PC-3 (cell line): ENCODE data around the gene BACH2. TPM values are rescaled to one million over a fixed set of nuclear protein-coding genes. Genes with fewer than 3 reads are reported as not detected.

Source experiments
- ATAC-seq: fragments of 200-7000 bp; cut with Tn5 transposase; 2 replicates; pipeline ENCODE4 v1.9.1; 2020; ENCODE audit warnings: mild to moderate bottlenecking, moderate library complexity
- BruUV-seq: library from RNA; stranded (reverse); fragments of 400-500 nt; replicated peaks from 2 replicates; lab custom pipeline; 2021; lab: Mats Ljungman, UMichigan
- CTCF ChIA-PET: fragments of 300-600 bp; sonication (Branson Sonifier 250); formaldehyde crosslinking; loops from one replicate; lab custom pipeline; 2022; ENCODE audit warnings: antibody characterized with exemption; lab: Charles Lee
- POLR2A ChIA-PET: fragments of 300-600 bp; sonication (Branson Sonifier 250); formaldehyde crosslinking; loops from one replicate; lab custom pipeline; 2022; ENCODE audit warnings: antibody characterized with exemption; ENCODE audit not compliant: unreplicated experiment; lab: Charles Lee
- DNase-seq: peaks from one replicate; pipeline ENCODE4 v3.0.0-alpha.2; 2015
- H2AFZ ChIP-seq: fragments of 300-600 bp; sonication (generic); 2 replicates; pipeline ENCODE4 v1.6.0; 2016; ENCODE audit warnings: antibody characterized with exemption, low read length
- H3F3A ChIP-seq: fragments of 300-600 bp; sonication (generic); one replicate; pipeline ENCODE4 v1.6.0; 2017; ENCODE audit warnings: antibody characterized with exemption, low read length, control low read depth, mild to moderate bottlenecking; ENCODE audit not compliant: unreplicated experiment
- H3K27ac ChIP-seq: fragments of 300-600 bp; sonication (generic); 2 replicates; pipeline ENCODE4 v1.5.1; 2016; ENCODE audit warnings: mild to moderate bottlenecking, low read length
- H3K27me3 ChIP-seq: fragments of 300-600 bp; sonication (generic); 2 replicates; pipeline ENCODE4 v1.6.1; 2016; ENCODE audit warnings: low read length, mixed read lengths
- H3K36me3 ChIP-seq: fragments of 300-600 bp; sonication (generic); 2 replicates; pipeline ENCODE4 v1.6.1; 2016; ENCODE audit warnings: low read depth, mixed run types, low read length, mixed read lengths
- H3K4me1 ChIP-seq: fragments of 300-600 bp; sonication (generic); 2 replicates; pipeline ENCODE4 v1.5.1; 2016; ENCODE audit warnings: low read length; ENCODE audit not compliant: insufficient read depth
- H3K4me2 ChIP-seq: fragments of 300-600 bp; sonication (generic); 2 replicates; pipeline ENCODE4 v1.6.0; 2016; ENCODE audit warnings: low read length
- H3K4me3 ChIP-seq: fragments of 300-600 bp; sonication (generic); 2 replicates; pipeline ENCODE4 v1.5.1; 2016; ENCODE audit warnings: mild to moderate bottlenecking, low read length, mixed read lengths
- H3K79me2 ChIP-seq: fragments of 300-600 bp; sonication (generic); 2 replicates; pipeline ENCODE4 v1.6.1; 2017; ENCODE audit warnings: low read length, mixed read lengths
- H3K9ac ChIP-seq: fragments of 300-600 bp; sonication (generic); 2 replicates; pipeline ENCODE4 v1.6.0; 2016; ENCODE audit warnings: mild to moderate bottlenecking, low read length
- H3K9me2 ChIP-seq: fragments of 300-600 bp; sonication (generic); replicated peaks from 2 replicates; pipeline ENCODE4 v1.6.1; 2016; ENCODE audit warnings: mixed run types, low read length, mixed read lengths
- H3K9me3 ChIP-seq: fragments of 300-600 bp; sonication (generic); 2 replicates; pipeline ENCODE4 v1.6.1; 2016; ENCODE audit warnings: low read length, mixed read lengths
- H4K20me1 ChIP-seq: fragments of 300-600 bp; sonication (generic); 2 replicates; pipeline ENCODE4 v1.6.1; 2016; ENCODE audit warnings: low read length, mixed read lengths
- EZH2 ChIP-seq: fragments of 300-600 bp; sonication (generic); IDR thresholded peaks from one replicate; pipeline ENCODE4 v1.6.1; 2017; ENCODE audit warnings: antibody characterized with exemption, mild to moderate bottlenecking, low read length; ENCODE audit not compliant: unreplicated experiment
- EZH2phosphoT487 ChIP-seq: fragments of 300-600 bp; sonication (generic); IDR thresholded peaks from 2 replicates; pipeline ENCODE4 v1.6.1; 2018; ENCODE audit warnings: mild to moderate bottlenecking, antibody characterized with exemption, low read length, borderline replicate concordance
- intact Hi-C: fragments of 100-400 bp; cut with micrococcal nuclease; formaldehyde crosslinking; loops from 2 replicates; pipeline ENCODE4 v1.9.0; 2023
- total RNA-seq: library from RNA; depleted of rRNA; stranded (reverse); fragments of >200 nt; gene quantifications from 2 replicates; pipeline ENCODE4 v1.2.3, GENCODE V29; 2014
- TF ChIP-seq, protein P1 (sequence below): fragments of 300-600 bp; sonication (generic); conservative IDR thresholded peaks from 2 replicates; pipeline ENCODE4 v1.5.1; 2017; ENCODE audit warnings: antibody characterized with exemption, low read depth, mild to moderate bottlenecking, low read length

The BACH2 gene
- total RNA-seq, 1 experiment from 2014 or later: 7.0 TPM

DNA sequence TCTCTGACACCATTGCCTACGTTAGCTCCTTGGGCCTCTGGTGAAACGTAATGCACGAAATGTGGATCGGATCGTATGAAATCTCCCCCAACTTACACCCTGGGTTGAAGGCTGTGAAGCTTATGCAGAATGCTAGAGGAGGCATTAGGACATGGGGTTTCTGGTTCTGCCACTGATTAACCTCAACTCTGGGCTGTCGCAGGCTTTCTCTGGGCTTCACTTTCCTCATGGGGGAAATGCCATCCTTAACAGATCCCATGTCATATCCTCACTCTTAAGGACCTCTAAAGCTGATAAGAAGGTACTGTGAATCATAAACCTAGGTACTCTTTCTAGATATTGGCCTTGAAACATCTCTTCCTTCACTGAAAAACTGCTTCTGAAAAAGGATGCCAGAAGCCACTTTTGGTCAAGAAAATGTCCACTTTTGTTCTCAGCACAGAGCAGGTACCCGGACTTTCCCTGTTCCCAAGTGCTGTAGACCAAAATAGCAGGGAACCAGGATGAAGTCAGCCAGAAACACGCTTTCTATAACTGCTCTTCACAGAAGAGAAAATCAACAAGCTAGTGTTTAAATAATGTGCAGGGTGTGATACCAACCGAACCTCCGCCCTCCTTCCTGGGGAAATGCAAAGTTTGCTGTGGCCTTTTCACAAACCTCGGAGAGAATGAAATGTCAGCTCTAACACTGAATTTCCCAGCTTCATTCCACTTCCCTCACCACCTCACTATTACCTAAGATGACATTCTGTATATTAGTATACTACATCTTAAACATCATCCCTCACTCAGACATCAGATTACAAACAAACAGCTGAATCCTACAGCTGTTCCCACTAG, 118.9 kb downstream of the BACH2 start:
- Histone ChIP-seq H3K4me2 (no peak overlapping the region), H3F3A (no peaks in the 10 kb centered on the region), H3K9me3 (no peaks in the 10 kb centered on the region), H3K9me2 (no peaks in the 10 kb centered on the region), H2AFZ (no peak overlapping the region), H3K27ac (no peak overlapping the region), H3K27me3 (no peaks in the 10 kb centered on the region), H3K9ac (no peak overlapping the region), H3K4me3 (no peak overlapping the region), H3K4me1 (no peaks in the 10 kb centered on the region), H3K36me3 (no peaks in the 10 kb centered on the region), H3K79me2 (no peaks in the 10 kb centered on the region), H4K20me1 (no peaks in the 10 kb centered on the region)
- no peak for DNase-seq
- ChIA-PET CTCF (no interaction called here), POLR2A (no interaction called here)
- TF ChIP-seq EZH2: no peak
- TF ChIP-seq, protein P1, sequence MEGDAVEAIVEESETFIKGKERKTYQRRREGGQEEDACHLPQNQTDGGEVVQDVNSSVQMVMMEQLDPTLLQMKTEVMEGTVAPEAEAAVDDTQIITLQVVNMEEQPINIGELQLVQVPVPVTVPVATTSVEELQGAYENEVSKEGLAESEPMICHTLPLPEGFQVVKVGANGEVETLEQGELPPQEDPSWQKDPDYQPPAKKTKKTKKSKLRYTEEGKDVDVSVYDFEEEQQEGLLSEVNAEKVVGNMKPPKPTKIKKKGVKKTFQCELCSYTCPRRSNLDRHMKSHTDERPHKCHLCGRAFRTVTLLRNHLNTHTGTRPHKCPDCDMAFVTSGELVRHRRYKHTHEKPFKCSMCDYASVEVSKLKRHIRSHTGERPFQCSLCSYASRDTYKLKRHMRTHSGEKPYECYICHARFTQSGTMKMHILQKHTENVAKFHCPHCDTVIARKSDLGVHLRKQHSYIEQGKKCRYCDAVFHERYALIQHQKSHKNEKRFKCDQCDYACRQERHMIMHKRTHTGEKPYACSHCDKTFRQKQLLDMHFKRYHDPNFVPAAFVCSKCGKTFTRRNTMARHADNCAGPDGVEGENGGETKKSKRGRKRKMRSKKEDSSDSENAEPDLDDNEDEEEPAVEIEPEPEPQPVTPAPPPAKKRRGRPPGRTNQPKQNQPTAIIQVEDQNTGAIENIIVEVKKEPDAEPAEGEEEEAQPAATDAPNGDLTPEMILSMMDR: no peak
- TF ChIP-seq EZH2phosphoT487: no peak
- no peak for ATAC-seq
- intact Hi-C loops: loop anchor here (2.0 to 10.0 kb wide), 2 partner anchors 207 to 233 kb away; no protein-coding TSS in a partner anchor
- no TSS peak for BruUV-seq

DNA sequence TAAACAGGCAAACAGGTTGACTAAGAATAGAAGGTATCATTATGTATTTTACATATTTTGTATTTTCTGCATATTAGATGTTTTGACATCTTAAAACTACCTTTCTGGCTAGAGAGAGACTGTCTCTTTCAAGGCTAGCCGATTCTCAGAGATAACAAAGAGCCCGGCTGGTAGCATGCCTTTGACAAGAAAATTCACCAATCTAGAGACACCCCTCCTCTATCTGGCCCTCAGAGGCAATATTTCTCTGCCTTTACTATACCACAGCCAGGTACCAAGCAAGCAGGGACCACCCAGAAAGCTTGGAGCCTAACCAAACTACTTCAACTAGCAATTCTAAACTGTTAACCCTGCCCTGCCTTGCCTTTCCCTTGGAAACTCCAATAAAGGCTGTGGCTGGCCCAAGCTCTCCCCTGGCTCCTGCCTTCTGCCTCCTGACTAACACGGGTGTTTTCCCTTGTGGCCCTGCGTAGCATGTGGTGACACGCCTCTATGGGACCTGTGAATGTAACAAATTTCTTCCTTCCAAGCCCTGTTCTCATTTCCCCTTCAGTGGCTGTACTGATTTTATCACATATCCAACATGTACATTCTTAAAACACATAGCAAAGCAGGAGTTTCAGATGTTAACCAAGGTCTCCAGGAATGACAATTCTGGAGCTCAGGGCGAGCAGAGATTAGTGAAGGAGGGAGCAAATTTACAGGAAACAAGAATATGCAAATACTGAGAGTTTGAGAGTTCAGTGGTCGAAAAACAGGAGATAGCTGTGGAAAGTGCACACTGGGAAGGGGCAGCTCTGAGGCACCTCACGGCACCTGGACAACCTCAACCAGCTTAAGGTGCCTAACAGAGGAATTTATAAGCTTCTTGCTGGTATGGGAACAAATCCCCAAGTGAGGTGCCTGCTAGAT, 120.8 kb downstream of the BACH2 start:
- H3K9me2 ChIP-seq: no peaks in the 10 kb centered on the region
- H4K20me1 ChIP-seq: no peaks in the 10 kb centered on the region
- H3K4me3 ChIP-seq: no peak overlapping the region
- H3K36me3 ChIP-seq: no peaks in the 10 kb centered on the region
- no peak overlapping the region for H3K4me2 ChIP-seq
- no peak overlapping the region for H3K9ac ChIP-seq
- H2AFZ ChIP-seq: no peak overlapping the region
- no peaks in the 10 kb centered on the region for H3K27me3 ChIP-seq
- H3K9me3 ChIP-seq: no peaks in the 10 kb centered on the region
- intact Hi-C loops: loop anchor here (10.0 kb wide), 1 partner anchor 231 kb away; no protein-coding TSS in a partner anchor
- no peaks in the 10 kb centered on the region for H3K4me1 ChIP-seq
- BruUV-seq: no TSS peak
- DNase-seq (no peak), ATAC-seq (no peak)
- H3K79me2 ChIP-seq: no peaks in the 10 kb centered on the region
- TF ChIP-seq EZH2 (no peak), EZH2phosphoT487 (no peak)
- TF ChIP-seq, protein P1: no peak
- no peak overlapping the region for H3K27ac ChIP-seq
- no peaks in the 10 kb centered on the region for H3F3A ChIP-seq
- ChIA-PET POLR2A (interaction anchor here (0.5 kb wide), 1 partner anchor 410 kb away, joined by 14 read pairs; no protein-coding TSS in a partner anchor), CTCF (no interaction called here)
